CD4-positive, alpha-beta T cell treated with Interferon alpha-2 for 1 hour (primary cell): ENCODE results near the gene GPHN.
A peak's percentile ranks its signal among the peaks of the same experiment; 100 is the strongest.

Source experiments
- DNase-seq, 2 donors: peaks; one replicate each; pipeline ENCODE4 v3.0.0-alpha.2; 2020 to 2022

Gene GPHN

GRCh38 chr14:66603945-66604344 lies 96.0 kb downstream of the GPHN start:
- DNase-seq: no peak

GRCh38 chr14:66606826-66607225 lies 98.9 kb downstream of the GPHN start:
- DNase-seq: no peak

DNA sequence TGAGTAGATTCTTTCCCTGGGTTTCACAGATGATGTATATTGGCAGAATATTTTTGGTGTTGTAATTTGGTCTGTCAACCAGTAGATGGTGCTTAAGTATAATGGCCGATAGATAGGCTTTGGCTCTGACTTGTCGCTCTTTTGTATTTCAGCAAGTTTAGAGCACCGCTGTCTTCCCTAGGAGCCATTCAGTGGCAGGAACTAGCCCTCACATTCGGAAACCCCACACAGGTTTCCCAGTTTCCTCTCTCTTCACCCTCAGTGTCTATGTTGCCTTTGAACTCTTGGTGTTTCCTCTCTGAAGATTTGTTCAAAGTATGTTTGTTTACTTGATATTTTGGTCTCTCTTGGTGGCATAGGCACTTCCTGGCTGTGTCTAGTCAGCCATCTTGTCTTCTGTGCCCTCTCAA lies 102.2 kb downstream of the GPHN start:
- peak in 1 of 2 donors; percentile 18 for DNase-seq

- DNase-seq: no peak
Measured at GRCh38 chr14:66613344-66613743, 105.4 kb downstream of the GPHN start.

DNA sequence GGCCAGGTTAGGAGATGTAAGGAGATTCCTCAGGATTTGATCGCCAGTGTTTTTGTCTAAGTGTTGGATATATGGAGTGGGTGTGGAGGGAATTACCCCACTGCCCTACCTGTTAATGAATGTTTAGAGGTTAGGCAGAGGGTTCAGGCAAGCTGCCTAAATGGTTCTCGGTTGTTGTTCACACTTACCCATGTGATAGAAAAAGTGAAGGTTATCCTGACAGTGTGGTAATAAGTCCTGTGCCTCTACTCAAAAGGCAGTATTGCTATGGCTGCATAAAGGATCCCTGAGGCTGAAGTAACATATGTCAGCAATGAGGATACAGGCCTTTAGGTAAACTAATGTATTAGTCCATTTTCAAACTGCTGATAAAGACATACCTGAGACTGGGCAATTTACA lies 112.0 kb downstream of the GPHN start:
- no peak for DNase-seq

DNA sequence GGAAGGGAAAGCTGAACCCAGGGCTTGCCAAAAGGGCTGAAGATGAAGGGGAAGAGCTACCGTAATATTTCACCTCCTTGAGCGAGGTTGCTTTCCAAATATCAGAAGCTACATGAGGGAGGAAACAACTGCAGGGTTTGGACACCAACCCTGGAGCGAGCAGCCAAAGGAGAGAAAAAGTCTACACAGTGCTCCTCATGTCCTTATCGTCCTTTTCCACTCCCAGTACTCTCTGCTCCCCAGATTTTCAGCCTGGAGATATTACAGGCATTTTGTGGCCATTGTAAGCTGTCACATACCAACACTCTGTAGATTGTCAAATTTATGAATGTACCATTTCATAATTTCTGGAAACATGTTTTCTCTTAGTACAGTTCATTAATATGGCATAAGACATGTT lies 115.9 kb downstream of the GPHN start:
- no peak for DNase-seq

- peak in 1 of 2 donors; percentile 33 for DNase-seq
Measured at GRCh38 chr14:66624336-66624937, 116.5 kb downstream of the GPHN start.

GRCh38 chr14:66628636-66629035 lies 120.7 kb downstream of the GPHN start:
- no peak for DNase-seq

- DNase-seq: no peak
Measured at GRCh38 chr14:66629499-66629898, 121.6 kb downstream of the GPHN start.

GRCh38 chr14:66634876-66635275 lies 126.9 kb downstream of the GPHN start:
- DNase-seq: no peak

- DNase-seq: no peak
Measured at GRCh38 chr14:66635435-66635834, 127.5 kb downstream of the GPHN start.

DNA sequence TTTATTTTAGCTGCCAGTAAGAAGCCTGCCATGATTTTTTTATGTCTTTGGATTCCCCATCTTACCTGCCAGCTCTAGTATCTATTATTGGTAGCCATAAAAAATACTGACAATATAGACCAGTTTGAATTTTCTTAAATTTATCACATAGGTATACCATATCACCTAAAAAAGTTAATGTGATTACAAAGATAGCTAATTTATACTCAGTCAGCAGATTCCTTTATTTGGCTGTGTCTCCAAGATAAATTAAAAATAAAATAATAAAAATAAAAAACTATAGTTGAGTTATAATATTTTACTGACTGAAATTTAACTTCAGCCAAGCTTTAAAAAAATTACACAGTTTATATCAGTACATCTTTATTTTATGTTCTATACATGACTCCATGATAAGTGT lies 128.3 kb downstream of the GPHN start:
- no peak for DNase-seq

DNA sequence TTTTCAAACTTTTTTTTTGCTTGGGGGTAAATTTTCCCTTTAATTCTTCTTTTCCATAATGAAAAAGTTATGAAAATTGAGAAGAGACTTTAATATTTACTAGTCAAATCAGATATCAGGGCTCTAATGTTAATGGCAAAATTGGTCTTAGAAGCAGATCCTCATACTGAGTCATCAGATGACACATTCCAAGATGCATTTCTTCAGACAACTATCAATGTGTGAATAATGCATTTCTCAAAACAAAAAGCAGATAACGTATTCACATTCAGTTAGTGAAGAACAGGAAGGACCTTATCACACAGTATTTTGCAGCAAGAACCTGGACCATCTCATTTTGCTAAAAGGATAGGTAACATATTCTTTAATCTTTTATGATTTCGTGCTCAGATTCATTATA lies 130.7 kb downstream of the GPHN start:
- DNase-seq: no peak

DNA sequence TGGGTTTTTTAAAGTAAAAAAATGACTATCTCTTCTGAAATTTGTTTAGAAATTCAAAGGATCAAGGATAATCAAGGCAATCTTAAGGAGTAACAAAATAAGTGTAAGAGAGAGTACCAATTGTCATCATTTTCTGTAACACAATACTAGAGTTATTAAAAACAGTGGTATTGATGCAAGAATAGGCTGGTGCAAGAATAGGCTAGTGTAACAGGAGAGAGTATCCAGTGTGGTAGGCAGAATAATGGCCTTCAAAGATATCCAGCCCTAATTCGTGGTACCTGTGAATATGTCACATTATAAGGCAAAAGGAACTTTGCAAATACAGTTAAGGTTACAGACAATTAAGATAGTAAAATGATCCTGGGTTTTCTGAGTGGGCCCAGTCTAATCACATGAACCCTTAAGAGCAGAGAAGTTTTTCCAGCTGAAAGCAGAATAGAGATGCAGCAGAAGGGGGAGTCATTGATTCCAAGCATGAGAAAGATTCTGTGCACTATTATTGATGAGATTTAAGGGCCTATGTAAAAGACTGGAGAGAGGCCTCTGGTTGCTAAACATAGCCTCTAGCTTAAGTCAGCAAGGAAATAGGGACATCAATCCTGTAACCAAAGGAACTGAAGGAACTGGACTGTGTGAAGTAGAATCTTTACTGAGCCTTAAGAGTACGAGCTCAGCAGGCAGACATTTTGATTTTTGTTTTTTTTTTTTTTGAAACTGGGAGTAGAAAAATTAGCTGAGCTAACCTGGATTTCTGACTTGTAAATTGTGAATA lies 134.1 kb downstream of the GPHN start:
- DNase-seq: no peak

DNA sequence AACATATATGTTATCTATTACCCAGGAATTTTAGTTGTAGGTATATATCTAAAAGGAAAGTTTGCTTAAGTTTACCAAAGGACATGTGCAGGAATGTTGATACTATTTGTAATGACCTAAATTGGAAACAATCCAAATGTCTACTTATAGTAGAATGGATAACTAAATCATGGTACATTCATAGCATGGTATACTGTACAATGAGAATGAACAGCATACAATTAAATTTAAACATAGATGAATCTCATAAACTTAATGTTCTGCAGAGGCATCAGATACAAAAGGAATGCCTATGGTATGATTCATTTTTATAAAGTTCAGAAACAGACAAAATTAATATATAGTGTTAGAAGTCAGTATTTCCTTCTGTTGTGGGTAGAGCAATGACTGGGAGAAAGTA lies 135.4 kb downstream of the GPHN start:
- no peak for DNase-seq

- DNase-seq: no peak
Measured at GRCh38 chr14:66645716-66646115, 137.8 kb downstream of the GPHN start.

GRCh38 chr14:66649498-66649897 lies 141.6 kb downstream of the GPHN start:
- DNase-seq: no peak

DNA sequence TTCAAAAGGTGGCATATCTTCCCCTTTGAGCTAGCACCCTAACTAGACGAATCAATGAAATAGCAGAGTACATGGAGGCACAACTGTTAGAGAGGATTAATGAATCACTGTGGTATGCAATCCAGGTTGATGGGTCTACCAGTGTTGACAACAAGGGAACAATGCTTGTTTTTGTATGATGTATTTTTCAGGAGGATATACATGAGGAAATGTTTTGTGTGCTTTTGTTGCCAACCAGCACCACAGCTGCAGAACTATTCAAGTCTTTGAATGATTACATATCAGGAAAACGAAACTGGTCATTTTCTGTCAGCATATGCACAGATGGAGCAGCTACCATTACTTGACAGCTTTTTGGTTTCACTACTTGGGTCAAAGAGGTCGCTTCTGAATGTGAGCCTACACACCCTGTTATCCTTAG lies 142.6 kb downstream of the GPHN start:
- DNase-seq: peak in 1 of 2 donors; percentile 8

GRCh38 chr14:66651536-66652220 lies 143.7 kb downstream of the GPHN start:
- no peak for DNase-seq

DNA sequence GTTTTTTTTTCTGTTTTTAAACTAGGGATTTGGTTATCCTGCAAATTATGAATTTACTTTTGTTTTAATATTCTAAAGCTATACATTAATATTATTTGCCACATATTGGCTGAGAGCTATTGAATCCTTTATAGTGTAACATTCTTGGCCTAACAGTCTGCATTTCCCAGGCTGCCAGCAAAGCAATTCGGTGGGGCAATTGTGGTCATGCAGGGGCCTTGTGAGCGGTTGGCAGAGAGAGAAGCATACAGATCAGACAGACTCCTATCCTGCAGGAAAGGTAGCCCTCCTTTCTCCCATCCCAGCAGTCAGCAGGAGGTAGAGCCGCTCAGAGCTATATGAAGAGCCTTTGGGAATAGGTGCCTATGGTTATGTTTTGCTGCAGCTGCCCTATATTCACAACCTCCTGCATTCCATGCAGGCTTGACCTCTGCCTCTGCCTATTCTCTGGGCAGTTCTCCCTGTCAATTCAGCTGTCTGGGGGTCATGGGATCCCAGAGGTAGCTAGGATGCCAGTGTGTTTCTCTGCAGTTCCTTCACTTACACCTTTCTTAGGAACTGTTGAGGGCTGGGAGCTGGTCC lies 144.7 kb downstream of the GPHN start:
- no peak for DNase-seq

GRCh38 chr14:66657780-66658179 lies 149.8 kb downstream of the GPHN start:
- DNase-seq: no peak

DNA sequence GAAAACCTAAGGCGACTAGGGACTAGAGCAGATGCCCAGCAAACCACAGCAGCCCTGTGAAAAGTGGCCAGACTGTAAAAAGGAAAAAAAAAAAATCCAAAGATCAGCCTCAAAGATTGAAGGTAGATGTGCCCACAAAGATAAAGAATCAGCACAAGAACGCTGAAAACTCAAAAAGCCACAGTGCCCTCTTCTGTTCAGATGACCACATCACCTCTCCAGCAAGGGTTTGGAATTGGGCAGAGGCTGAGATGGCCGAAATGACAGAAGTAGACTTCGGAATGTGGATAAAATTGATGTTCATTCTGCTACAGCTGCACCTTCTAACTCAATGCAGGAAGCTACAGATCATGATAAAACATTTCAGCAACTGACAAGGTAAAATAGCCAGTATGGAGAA lies 154.4 kb downstream of the GPHN start:
- no peak for DNase-seq

GRCh38 chr14:66677780-66678179 lies 169.8 kb downstream of the GPHN start:
- no peak for DNase-seq

DNA sequence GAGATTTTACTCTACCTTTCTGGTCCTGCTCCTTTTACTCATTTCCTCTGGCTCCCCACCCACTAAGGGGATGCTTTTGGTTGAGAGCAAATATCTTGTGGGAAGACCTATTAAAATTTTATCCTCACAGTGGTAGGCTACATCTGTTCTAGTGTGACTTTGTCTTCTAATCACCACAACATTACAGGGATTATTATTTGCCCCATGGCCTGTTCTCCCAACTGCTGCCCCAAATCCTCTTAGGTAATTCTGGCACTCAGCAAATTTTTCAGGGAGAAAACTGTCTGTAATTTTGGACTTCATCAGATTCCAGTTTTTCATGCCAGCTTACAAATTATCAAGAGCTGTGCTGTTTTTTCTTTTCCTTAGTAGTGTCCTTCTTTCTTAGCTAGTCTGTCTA lies 172.3 kb downstream of the GPHN start:
- DNase-seq: no peak
